Neural cell (in vitro differentiated cells): Measurements from ENCODE around the gene RPL18A. TPM values are rescaled to one million over a fixed set of nuclear protein-coding genes. Genes with fewer than 3 reads are reported as not detected.

Experiments
- H2AFZ ChIP-seq: fragments of 200-600, 300-800 bp; sonication (generic), shearing (Covaris generic); 2 replicates; pipeline ENCODE4 v1.6.0; 2014; ENCODE audit warnings: low read depth, mild to moderate bottlenecking, antibody characterized with exemption, low read length, moderate library complexity
- H3F3A ChIP-seq: fragments of 200-600 bp; shearing (Covaris generic); 2 replicates; pipeline ENCODE4 v1.6.1; 2016; ENCODE audit warnings: mild to moderate bottlenecking, moderate library complexity, mixed read lengths, antibody characterized with exemption, low read length; ENCODE audit not compliant: insufficient read depth, poor library complexity, severe bottlenecking
- H3K27ac ChIP-seq: fragments of 200-600, 300-800 bp; sonication (generic), shearing (Covaris generic); 2 replicates; pipeline ENCODE4 v1.5.1; 2014; ENCODE audit warnings: mild to moderate bottlenecking, low read length, moderate library complexity
- H3K27me3 ChIP-seq: fragments of 300-800, 200-600 bp; sonication (generic), shearing (Covaris generic); 2 replicates; pipeline ENCODE4 v1.6.0; 2014; ENCODE audit warnings: mild to moderate bottlenecking, low read depth, low read length, moderate library complexity; ENCODE audit not compliant: insufficient read depth
- H3K36me3 ChIP-seq: fragments of 300-800, 200-600 bp; sonication (generic), shearing (Covaris generic); 2 replicates; pipeline ENCODE4 v1.5.1; 2014; ENCODE audit warnings: mild to moderate bottlenecking, antibody characterized with exemption, low read length, moderate library complexity; ENCODE audit not compliant: insufficient read depth
- H3K4me2 ChIP-seq: fragments of 300-800, 200-600 bp; sonication (generic), shearing (Covaris generic); 2 replicates; pipeline ENCODE4 v1.6.0; 2014; ENCODE audit warnings: mild to moderate bottlenecking, low read length
- H3K4me3 ChIP-seq: fragments of 300-800, 200-600 bp; sonication (generic), shearing (Covaris generic); 2 replicates; pipeline ENCODE4 v1.5.1; 2014; ENCODE audit warnings: mild to moderate bottlenecking, low read length, moderate library complexity
- H3K79me2 ChIP-seq: fragments of 200-600 bp; shearing (Covaris generic); replicated peaks from 2 replicates; pipeline ENCODE4 v1.6.0; 2014; ENCODE audit warnings: mild to moderate bottlenecking, low read length, moderate library complexity; ENCODE audit not compliant: insufficient read depth
- H3K9ac ChIP-seq: fragments of 300-800, 200-600 bp; sonication (generic), shearing (Covaris generic); 2 replicates; pipeline ENCODE4 v1.6.1; 2016; ENCODE audit warnings: mild to moderate bottlenecking, low read length, mixed read lengths
- H3K9me2 ChIP-seq: fragments of 200-600 bp; shearing (Covaris generic); 2 replicates; pipeline ENCODE4 v1.6.1; 2016; ENCODE audit warnings: mild to moderate bottlenecking, low read length, mixed read lengths; ENCODE audit not compliant: insufficient read depth
- H3K9me3 ChIP-seq: fragments of 200-600, 300-800 bp; sonication (generic), shearing (Covaris generic); 2 replicates; pipeline ENCODE4 v1.6.1; 2016; ENCODE audit warnings: mild to moderate bottlenecking, mixed run types, low read length, moderate library complexity, mixed read lengths
- H4K20me1 ChIP-seq: fragments of 200-600 bp; shearing (Covaris generic); 2 replicates; pipeline ENCODE4 v1.6.1; 2016; ENCODE audit warnings: mild to moderate bottlenecking, mixed run types; ENCODE audit not compliant: insufficient read depth
- EP300 ChIP-seq: fragments of 450-650 bp; conservative IDR thresholded peaks from 2 replicates; pipeline ENCODE4 v1.6.1; 2014; ENCODE audit warnings: antibody characterized with exemption, mild to moderate bottlenecking, moderate library complexity; ENCODE audit not compliant: poor library complexity, severe bottlenecking
- EZH2 ChIP-seq: fragments of 200-600, 300-800 bp; shearing (Covaris generic), sonication (generic); IDR thresholded peaks from 2 replicates; pipeline ENCODE4 v1.6.1; 2014; ENCODE audit warnings: antibody characterized with exemption, low read length, borderline replicate concordance, mild to moderate bottlenecking; ENCODE audit not compliant: insufficient read depth, poor library complexity, severe bottlenecking
- MXI1 ChIP-seq: fragments of 450-650 bp; conservative IDR thresholded peaks from 2 replicates; pipeline ENCODE4 v1.6.1; 2014; ENCODE audit warnings: antibody characterized with exemption, mild to moderate bottlenecking; ENCODE audit not compliant: poor library complexity, severe bottlenecking
- POLR2AphosphoS5 ChIP-seq: IDR thresholded peaks from 2 replicates; pipeline ENCODE4 v1.6.1; 2012
- RAD21 ChIP-seq: fragments of 450-650 bp; conservative IDR thresholded peaks from 2 replicates; pipeline ENCODE4 v1.6.1; 2014; ENCODE audit warnings: antibody characterized with exemption, mild to moderate bottlenecking, moderate library complexity
- REST ChIP-seq: IDR thresholded peaks from 2 replicates; pipeline ENCODE4 v1.6.1; 2012; ENCODE audit warnings: borderline replicate concordance
- SMC3 ChIP-seq: fragments of 450-650 bp; conservative IDR thresholded peaks from 2 replicates; pipeline ENCODE4 v1.6.1; 2014; ENCODE audit warnings: antibody characterized with exemption, mild to moderate bottlenecking, moderate library complexity; ENCODE audit not compliant: poor library complexity
- TAF1 ChIP-seq: IDR thresholded peaks from 2 replicates; pipeline ENCODE4 v1.6.1; 2012; ENCODE audit warnings: low read depth
- polyA plus RNA-seq: library from polyadenylated mRNA; depleted of rRNA; stranded (reverse); fragments of >200 nt; gene quantifications from 2 replicates; pipeline ENCODE4 v1.2.3, GENCODE V29; 2014
- TF ChIP-seq, protein P1 (sequence below): fragments of 450-650 bp; IDR thresholded peaks from 2 replicates; pipeline ENCODE4 v1.5.1; 2014; ENCODE audit warnings: antibody characterized with exemption, mild to moderate bottlenecking, moderate library complexity; ENCODE audit not compliant: poor library complexity, severe bottlenecking

The RPL18A gene
- polyA plus RNA-seq, 1 donor from 2014 or later: 681 TPM

DNA sequence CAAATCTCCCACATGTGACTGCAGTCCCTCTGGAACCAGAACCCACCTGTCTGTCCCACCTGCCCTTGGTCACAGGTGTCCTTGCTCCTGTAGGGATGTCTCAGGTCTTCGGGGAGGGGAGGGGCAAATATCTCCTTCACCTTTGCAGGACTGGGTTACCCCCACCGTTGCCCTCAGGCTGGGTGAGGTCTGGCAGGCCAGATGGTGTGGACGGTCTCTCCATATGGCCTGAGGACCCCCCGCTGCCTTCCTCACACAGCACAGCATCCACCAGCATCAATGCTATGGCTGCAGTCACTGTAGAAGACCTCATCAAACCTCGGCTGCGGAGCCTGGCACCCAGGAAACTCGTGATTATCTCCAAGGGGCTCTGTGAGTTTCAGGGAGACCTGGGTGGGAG is 22.0 kb downstream of the RPL18A start:
- no peaks in the 10 kb centered on the region for H3K27me3 ChIP-seq
- TF ChIP-seq POLR2AphosphoS5 (no peak), EZH2 (no peak), REST (no peak), RAD21 (no peak), SMC3 (no peak)
- H3K9me3 ChIP-seq: no peaks in the 10 kb centered on the region
- no peaks in the 10 kb centered on the region for H3F3A ChIP-seq
- no peaks in the 10 kb centered on the region for H3K36me3 ChIP-seq
- no peak overlapping the region for H3K4me3 ChIP-seq
- no peak overlapping the region for H2AFZ ChIP-seq
- no peak overlapping the region for H3K9ac ChIP-seq
- no peak overlapping the region for H3K4me2 ChIP-seq
- H3K27ac ChIP-seq: no peak overlapping the region
- H3K9me2 ChIP-seq: no peaks in the 10 kb centered on the region
- H4K20me1 ChIP-seq: no peaks in the 10 kb centered on the region
- no peaks in the 10 kb centered on the region for H3K79me2 ChIP-seq

GRCh38 chr19:17883627-17884410 is 24.1 kb downstream of the RPL18A start:
- Histone ChIP-seq H3K9me3 (no peaks in the 10 kb centered on the region), H3K9ac (no peak overlapping the region), H4K20me1 (no peaks in the 10 kb centered on the region), H2AFZ (no peak overlapping the region), H3K4me2 (no peak overlapping the region), H3F3A (no peaks in the 10 kb centered on the region), H3K4me3 (no peak overlapping the region), H3K9me2 (no peaks in the 10 kb centered on the region), H3K27ac (no peak overlapping the region), H3K36me3 (no peaks in the 10 kb centered on the region), H3K27me3 (no peaks in the 10 kb centered on the region), H3K79me2 (no peaks in the 10 kb centered on the region)
- TF ChIP-seq RAD21: no peak
- TF ChIP-seq TAF1: no peak
- no peak for TF ChIP-seq EZH2
- TF ChIP-seq REST: no peak
- TF ChIP-seq POLR2AphosphoS5: no peak
- TF ChIP-seq MXI1: no peak
- TF ChIP-seq, protein P1, sequence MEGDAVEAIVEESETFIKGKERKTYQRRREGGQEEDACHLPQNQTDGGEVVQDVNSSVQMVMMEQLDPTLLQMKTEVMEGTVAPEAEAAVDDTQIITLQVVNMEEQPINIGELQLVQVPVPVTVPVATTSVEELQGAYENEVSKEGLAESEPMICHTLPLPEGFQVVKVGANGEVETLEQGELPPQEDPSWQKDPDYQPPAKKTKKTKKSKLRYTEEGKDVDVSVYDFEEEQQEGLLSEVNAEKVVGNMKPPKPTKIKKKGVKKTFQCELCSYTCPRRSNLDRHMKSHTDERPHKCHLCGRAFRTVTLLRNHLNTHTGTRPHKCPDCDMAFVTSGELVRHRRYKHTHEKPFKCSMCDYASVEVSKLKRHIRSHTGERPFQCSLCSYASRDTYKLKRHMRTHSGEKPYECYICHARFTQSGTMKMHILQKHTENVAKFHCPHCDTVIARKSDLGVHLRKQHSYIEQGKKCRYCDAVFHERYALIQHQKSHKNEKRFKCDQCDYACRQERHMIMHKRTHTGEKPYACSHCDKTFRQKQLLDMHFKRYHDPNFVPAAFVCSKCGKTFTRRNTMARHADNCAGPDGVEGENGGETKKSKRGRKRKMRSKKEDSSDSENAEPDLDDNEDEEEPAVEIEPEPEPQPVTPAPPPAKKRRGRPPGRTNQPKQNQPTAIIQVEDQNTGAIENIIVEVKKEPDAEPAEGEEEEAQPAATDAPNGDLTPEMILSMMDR: no peak
- TF ChIP-seq SMC3: no peak
- TF ChIP-seq EP300: no peak
